Inferior parietal cortex (tissue), 1 donor: ENCODE data around the gene NPL.

Experiments
- DNase-seq: peaks from one replicate; pipeline ENCODE4 v3.0.0-alpha.2; 2016; ENCODE audit errors: extremely low spot score

Gene NPL

DNA sequence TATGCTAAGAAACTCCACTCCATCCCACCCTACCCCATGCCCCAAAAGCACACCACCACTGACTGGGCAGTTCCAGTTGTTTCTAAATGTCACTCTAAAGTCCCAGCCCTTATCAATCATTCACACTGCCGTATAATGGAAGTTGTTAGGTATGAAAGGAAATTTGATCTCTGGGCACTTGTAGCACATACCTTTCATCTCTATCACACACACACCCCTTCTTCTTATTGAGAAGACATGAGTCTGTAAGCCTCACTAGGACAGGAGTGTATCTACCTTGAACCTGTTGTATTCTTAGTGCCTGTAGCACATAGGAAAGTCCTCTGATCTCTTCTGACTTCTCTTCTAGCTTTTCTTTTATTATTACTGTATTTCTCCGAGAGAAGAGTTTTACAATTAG, 27.3 kb downstream of the NPL start:
- no peak for DNase-seq

- DNase-seq: no peak
These were observed 28.2 kb downstream of the NPL start for GRCh38 chr1:182817802-182818201.

GRCh38 chr1:182823220-182823619, 33.6 kb downstream of the NPL start:
- no peak for DNase-seq

DNA sequence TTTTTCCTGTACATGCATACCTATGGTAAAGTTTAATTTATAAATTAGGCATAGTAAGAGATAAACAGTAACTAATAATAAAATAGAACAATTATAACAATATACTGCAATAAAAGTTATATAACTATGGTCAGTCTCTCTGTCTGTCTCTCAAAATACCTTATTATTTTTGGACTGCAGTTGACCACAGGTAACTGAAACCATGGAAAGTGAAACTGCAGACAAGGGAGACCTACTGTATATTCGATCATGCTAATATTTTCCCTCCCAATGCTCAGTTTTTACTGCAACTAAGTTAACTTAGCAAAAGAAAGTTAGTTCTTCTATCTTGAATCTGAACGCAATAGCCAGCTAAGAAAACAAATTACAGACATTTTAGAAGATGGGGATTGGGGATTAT, 37.3 kb downstream of the NPL start:
- DNase-seq: no peak

- DNase-seq: no peak
These were observed 39.8 kb downstream of the NPL start for GRCh38 chr1:182829285-182829932.

GRCh38 chr1:182833271-182833670, 43.7 kb downstream of the NPL start:
- DNase-seq: no peak

DNA sequence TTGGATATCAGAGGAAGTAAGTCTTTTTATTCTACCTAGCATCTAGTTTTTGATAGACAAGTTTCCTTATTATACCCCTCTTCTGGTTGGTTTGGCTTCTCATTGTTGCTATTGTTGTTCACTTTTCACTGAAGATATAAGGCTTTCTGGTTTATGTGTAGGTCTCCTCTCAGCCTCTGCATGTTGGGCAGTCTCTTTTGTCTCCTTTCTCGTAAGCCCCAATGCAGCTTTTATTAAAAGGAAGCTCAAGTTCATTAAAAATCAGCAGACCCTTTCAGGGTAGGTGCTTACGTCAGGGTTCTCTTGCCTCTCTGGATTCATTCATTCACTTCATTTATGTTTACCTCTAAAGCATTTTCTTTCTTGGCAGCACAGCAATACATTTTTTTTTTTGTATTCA, 44.8 kb downstream of the NPL start:
- DNase-seq: no peak

- no peak for DNase-seq
These were observed 46.2 kb downstream of the NPL start for GRCh38 chr1:182835806-182836205.

- peak; percentile 88 for DNase-seq
These were observed 49.9 kb downstream of the NPL start, which contains the start of gene DHX9 for GRCh38 chr1:182839209-182840066. TSS of gene DHX9 (plus strand) at chr1:182839347. CDS start at chr1:182842567, 3,220 bp downstream.

GRCh38 chr1:182841368-182841988, 51.9 kb downstream of the NPL start:
- DNase-seq: no peak

DNA sequence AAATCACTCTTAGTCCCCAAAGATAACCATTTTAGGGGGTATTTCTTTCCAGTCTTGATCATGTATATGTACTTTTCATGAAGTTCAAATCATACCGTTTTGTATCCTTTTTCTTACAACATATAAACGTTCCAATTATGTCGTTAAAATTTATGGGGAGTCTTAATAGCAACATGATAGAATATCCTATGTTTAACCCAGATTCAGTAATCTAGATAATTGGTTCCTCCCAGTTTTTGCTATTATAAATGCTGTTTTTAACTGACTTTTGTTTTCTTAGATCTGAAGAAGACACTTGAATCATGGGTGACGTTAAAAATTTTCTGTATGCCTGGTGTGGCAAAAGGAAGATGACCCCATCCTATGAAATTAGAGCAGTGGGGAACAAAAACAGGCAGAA, 52.7 kb downstream of the NPL start:
- no peak for DNase-seq

GRCh38 chr1:182845379-182845778, 55.8 kb downstream of the NPL start:
- DNase-seq: no peak

- no peak for DNase-seq
These were observed 56.3 kb downstream of the NPL start for GRCh38 chr1:182845894-182846293.

GRCh38 chr1:182847105-182847504, 57.5 kb downstream of the NPL start:
- DNase-seq: no peak

GRCh38 chr1:182848736-182849135, 59.2 kb downstream of the NPL start:
- DNase-seq: no peak

GRCh38 chr1:182850319-182850718, 60.7 kb downstream of the NPL start:
- no peak for DNase-seq

- DNase-seq: no peak
These were observed 62.3 kb downstream of the NPL start for GRCh38 chr1:182851825-182852224.

- no peak for DNase-seq
These were observed 66.3 kb downstream of the NPL start for GRCh38 chr1:182855911-182856310.

DNA sequence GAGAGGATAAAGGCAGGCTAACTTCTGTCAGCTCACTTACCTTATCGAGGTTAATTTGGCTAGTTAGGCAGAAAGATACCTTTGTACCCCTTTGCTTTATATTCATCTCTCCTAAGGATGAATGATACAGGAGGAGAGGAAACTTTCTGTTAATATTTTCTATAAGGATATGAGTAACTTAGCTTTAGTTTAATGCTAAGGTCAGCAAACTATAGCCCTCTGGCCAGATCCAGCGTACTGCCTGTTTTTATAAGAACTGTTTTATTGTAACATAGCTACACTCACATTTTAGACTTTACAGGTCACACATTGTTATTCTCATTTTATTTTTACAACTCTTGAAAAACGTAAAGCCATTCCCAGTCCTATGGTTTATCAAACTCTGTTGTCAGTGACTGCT, 67.6 kb downstream of the NPL start:
- no peak for DNase-seq

GRCh38 chr1:182860658-182861057, 71.1 kb downstream of the NPL start:
- no peak for DNase-seq

DNA sequence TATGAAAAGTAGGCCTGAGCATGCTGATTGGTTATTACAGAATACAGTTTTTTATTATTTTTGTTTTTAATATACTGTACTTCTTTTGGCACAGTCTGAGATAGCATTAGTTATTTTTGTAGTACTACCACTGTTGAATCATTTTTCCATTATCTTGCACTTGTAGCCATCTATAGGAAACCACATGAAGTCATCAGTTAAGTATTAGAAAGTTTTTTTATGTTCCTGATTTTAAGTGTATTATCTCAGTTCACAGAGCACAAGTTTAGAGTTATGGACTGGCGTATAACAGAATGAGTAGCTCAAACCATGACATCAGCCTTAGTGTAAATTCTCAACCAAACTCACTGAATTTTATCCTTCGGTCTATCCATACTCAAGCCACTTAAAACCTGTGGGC, 72.4 kb downstream of the NPL start:
- no peak for DNase-seq

DNA sequence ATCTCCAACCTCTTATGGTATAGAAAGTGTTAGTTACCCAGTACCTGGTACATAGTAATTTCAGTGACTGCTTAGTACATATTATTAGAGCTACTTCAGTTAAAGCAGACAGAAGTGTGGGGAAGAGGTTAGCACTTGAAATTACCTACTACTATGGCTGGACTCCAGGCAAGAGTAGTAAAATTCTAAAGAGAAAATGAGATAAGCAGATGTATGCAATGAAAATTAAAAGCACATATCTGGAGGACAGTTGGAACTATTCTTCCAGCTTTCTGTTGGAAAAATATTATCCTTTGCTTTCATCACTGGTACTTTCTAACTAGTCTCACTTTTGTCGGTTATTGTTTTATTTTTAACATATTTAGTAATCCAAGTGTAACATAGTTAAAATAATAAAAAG, 73.3 kb downstream of the NPL start:
- DNase-seq: no peak

GRCh38 chr1:182863940-182864339, 74.4 kb downstream of the NPL start:
- no peak for DNase-seq
